Measurements from ENCODE around the gene MGAT5. TPM values are rescaled to one million over a fixed set of nuclear protein-coding genes. Genes with fewer than 3 reads are reported as not detected.

The MGAT5 gene
- total RNA-seq, 1 experiment from 2014 or later: 34.0 TPM

DNA sequence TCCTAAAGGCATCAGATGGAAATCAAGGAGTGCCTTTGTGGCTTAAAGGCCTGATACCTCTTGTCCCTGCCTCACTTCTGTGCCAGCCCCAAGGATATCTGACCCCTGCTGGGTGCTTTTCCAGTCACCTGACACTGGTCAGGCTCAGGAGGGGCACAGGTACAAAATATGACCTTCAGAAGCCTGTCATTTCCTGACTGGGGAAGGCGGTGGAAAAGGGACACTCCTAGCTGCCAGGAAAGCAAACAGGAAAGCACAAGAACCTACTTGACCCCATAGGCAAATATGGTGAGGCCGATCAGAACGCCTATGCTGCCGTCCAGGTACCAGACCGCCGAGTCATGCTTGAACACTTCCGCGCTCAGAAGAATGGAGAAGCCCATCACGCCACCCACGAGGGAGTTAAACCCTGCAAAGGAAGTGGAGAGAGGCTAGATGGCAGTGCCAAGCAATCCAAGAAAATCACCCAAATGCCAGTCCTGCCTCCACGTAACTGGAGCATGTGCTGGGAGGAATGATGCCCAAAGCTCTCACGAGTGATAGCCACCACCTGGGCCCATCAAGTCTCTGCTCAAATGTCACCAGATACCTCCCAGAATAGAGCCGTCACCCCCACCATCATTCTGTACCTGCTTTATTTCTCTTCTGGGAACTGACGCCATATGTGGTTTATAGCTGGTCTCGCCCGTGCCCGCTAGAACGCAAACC is 204.0 kb downstream of the MGAT5 start:
- Histone ChIP-seq H3K4me1 (ENCODE audit: control insufficient read depth in 1 of 2, insufficient read depth in 2 of 2, low read length in 2 of 2) (no peaks in the 10 kb centered on the region), H3K4me3 (replicated peaks in 1 of 2; ENCODE audit: low read depth in 1 of 2, low read length in 2 of 2) (no peak overlapping the region), H3K9me2 (ENCODE audit: insufficient read depth) (no peaks in the 10 kb centered on the region), H3K27ac (ENCODE audit: low read depth, low read length) (no peak overlapping the region), H4K20me1 (ENCODE audit: insufficient read depth) (no peaks in the 10 kb centered on the region), H3K79me2 (ENCODE audit: insufficient read depth, low read length) (no peaks in the 10 kb centered on the region), H3K36me3 (ENCODE audit: control insufficient read depth in 1 of 2, insufficient read depth in 2 of 2, low read length in 2 of 2) (no peaks in the 10 kb centered on the region), H3K9me3 (ENCODE audit: control insufficient read depth in 1 of 2, insufficient read depth in 1 of 2, low read depth in 1 of 2, low read length in 2 of 2) (no peaks in the 10 kb centered on the region), H3K27me3 (ENCODE audit: insufficient read depth, low read length) (no peaks in the 10 kb centered on the region), H3K9ac (ENCODE audit: low read length) (no peak overlapping the region), H3K4me2 (ENCODE audit: low read length) (no peak overlapping the region), H2AFZ (ENCODE audit: low read depth, low read length, poor library complexity, severe bottlenecking) (no peak overlapping the region)
- POLR2A ChIA-PET: no interaction called here
- RAD21 ChIA-PET (ENCODE audit: low non-redundant PET in 1 of 2, low total read pairs in 2 of 2, uncharacterized antibody in 2 of 2, unreplicated experiment in 2 of 2): no interaction called here
- no TSS peak for BruUV-seq (replicated peaks)
- no peak for TF ChIP-seq SP1 (IDR thresholded peaks at IDR 0.05; ENCODE audit: low read depth)
- no peak for TF ChIP-seq EZH2phosphoT487 (IDR thresholded peaks at IDR 0.05; ENCODE audit: borderline replicate concordance)
- TF ChIP-seq, protein P1, sequence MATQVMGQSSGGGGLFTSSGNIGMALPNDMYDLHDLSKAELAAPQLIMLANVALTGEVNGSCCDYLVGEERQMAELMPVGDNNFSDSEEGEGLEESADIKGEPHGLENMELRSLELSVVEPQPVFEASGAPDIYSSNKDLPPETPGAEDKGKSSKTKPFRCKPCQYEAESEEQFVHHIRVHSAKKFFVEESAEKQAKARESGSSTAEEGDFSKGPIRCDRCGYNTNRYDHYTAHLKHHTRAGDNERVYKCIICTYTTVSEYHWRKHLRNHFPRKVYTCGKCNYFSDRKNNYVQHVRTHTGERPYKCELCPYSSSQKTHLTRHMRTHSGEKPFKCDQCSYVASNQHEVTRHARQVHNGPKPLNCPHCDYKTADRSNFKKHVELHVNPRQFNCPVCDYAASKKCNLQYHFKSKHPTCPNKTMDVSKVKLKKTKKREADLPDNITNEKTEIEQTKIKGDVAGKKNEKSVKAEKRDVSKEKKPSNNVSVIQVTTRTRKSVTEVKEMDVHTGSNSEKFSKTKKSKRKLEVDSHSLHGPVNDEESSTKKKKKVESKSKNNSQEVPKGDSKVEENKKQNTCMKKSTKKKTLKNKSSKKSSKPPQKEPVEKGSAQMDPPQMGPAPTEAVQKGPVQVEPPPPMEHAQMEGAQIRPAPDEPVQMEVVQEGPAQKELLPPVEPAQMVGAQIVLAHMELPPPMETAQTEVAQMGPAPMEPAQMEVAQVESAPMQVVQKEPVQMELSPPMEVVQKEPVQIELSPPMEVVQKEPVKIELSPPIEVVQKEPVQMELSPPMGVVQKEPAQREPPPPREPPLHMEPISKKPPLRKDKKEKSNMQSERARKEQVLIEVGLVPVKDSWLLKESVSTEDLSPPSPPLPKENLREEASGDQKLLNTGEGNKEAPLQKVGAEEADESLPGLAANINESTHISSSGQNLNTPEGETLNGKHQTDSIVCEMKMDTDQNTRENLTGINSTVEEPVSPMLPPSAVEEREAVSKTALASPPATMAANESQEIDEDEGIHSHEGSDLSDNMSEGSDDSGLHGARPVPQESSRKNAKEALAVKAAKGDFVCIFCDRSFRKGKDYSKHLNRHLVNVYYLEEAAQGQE (IDR thresholded peaks at IDR 0.05; ENCODE audit: low read depth): no peak
- TF ChIP-seq TCF7L2 (IDR thresholded peaks at IDR 0.05; ENCODE audit: borderline replicate concordance, extremely low read depth, insufficient read depth, insufficient read length): no peak
- intact Hi-C loops (cut with micrococcal nuclease): no loop called here
- CTCF ChIA-PET: no interaction called here
- no peak for DNase-seq (ENCODE audit: low read depth, low spot score)
- ATAC-seq: no peak

DNA sequence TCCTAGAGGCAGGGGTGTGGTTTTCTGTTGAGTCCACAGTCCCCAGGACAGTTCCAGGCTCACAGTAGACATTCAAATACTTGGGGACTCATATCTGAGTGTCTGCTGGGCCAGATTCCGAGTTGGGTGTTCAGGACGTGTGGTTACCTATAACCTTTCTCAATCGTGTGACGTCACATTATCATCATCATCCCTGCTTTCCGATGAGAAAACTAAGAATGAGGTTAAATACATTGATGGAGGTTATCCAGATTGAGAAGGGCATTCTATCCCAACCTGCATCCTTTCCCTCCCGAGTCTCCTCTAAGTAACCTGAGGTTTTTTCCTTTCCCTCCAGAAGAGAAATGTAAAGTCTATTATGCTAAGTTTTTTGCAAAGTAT is 204.6 kb downstream of the MGAT5 start:
- H3K4me2 ChIP-seq (ENCODE audit: low read length): no peak overlapping the region
- H3K9me3 ChIP-seq (ENCODE audit: control insufficient read depth in 1 of 2, insufficient read depth in 1 of 2, low read depth in 1 of 2, low read length in 2 of 2): no peaks in the 10 kb centered on the region
- no peak overlapping the region for H2AFZ ChIP-seq (ENCODE audit: low read depth, low read length, poor library complexity, severe bottlenecking)
- CTCF ChIA-PET: no interaction called here
- H3K27me3 ChIP-seq (ENCODE audit: insufficient read depth, low read length): no peaks in the 10 kb centered on the region
- no peaks in the 10 kb centered on the region for H3K4me1 ChIP-seq (ENCODE audit: control insufficient read depth in 1 of 2, insufficient read depth in 2 of 2, low read length in 2 of 2)
- BruUV-seq (replicated peaks): no TSS peak
- no peaks in the 10 kb centered on the region for H3K36me3 ChIP-seq (ENCODE audit: control insufficient read depth in 1 of 2, insufficient read depth in 2 of 2, low read length in 2 of 2)
- H3K9me2 ChIP-seq (ENCODE audit: insufficient read depth): no peaks in the 10 kb centered on the region
- RAD21 ChIA-PET (ENCODE audit: low non-redundant PET in 1 of 2, low total read pairs in 2 of 2, uncharacterized antibody in 2 of 2, unreplicated experiment in 2 of 2): no interaction called here
- H3K9ac ChIP-seq (ENCODE audit: low read length): no peak overlapping the region
- no peaks in the 10 kb centered on the region for H3K79me2 ChIP-seq (ENCODE audit: insufficient read depth, low read length)
- H3K27ac ChIP-seq (ENCODE audit: low read depth, low read length): no peak overlapping the region
- no peak for DNase-seq (ENCODE audit: low read depth, low spot score)
- no peak for ATAC-seq
- no peak overlapping the region for H3K4me3 ChIP-seq (replicated peaks in 1 of 2; ENCODE audit: low read depth in 1 of 2, low read length in 2 of 2)
- POLR2A ChIA-PET: interaction anchor here (0.6 kb wide), 1 partner anchor 572 kb away, joined by 4 read pairs; no protein-coding TSS in a partner anchor
- intact Hi-C loops (cut with micrococcal nuclease): no loop called here
- H4K20me1 ChIP-seq (ENCODE audit: insufficient read depth): no peaks in the 10 kb centered on the region
- TF ChIP-seq ZFX (IDR thresholded peaks at IDR 0.05): no peak
- TF ChIP-seq, protein P2, sequence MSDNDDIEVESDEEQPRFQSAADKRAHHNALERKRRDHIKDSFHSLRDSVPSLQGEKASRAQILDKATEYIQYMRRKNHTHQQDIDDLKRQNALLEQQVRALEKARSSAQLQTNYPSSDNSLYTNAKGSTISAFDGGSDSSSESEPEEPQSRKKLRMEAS (IDR thresholded peaks at IDR 0.05): no peak
- TF ChIP-seq CEBPB (IDR thresholded peaks at IDR 0.05; ENCODE audit: low read depth): no peak
- no peak for TF ChIP-seq TCF7L2 (IDR thresholded peaks at IDR 0.05; ENCODE audit: borderline replicate concordance, extremely low read depth, insufficient read depth, insufficient read length)
- TF ChIP-seq, protein P3, sequence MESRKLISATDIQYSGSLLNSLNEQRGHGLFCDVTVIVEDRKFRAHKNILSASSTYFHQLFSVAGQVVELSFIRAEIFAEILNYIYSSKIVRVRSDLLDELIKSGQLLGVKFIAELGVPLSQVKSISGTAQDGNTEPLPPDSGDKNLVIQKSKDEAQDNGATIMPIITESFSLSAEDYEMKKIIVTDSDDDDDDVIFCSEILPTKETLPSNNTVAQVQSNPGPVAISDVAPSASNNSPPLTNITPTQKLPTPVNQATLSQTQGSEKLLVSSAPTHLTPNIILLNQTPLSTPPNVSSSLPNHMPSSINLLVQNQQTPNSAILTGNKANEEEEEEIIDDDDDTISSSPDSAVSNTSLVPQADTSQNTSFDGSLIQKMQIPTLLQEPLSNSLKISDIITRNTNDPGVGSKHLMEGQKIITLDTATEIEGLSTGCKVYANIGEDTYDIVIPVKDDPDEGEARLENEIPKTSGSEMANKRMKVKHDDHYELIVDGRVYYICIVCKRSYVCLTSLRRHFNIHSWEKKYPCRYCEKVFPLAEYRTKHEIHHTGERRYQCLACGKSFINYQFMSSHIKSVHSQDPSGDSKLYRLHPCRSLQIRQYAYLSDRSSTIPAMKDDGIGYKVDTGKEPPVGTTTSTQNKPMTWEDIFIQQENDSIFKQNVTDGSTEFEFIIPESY (IDR thresholded peaks at IDR 0.05; ENCODE audit: extremely low read depth, insufficient replicate concordance, low read length): no peak
- TF ChIP-seq, protein P4, sequence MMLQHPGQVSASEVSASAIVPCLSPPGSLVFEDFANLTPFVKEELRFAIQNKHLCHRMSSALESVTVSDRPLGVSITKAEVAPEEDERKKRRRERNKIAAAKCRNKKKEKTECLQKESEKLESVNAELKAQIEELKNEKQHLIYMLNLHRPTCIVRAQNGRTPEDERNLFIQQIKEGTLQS (IDR thresholded peaks at IDR 0.05): no peak
- TF ChIP-seq ZNF274 (IDR thresholded peaks at IDR 0.05; ENCODE audit: low read depth, low read length): no peak
- no peak for TF ChIP-seq YY1 (IDR thresholded peaks at IDR 0.05; ENCODE audit: extremely low read depth, insufficient replicate concordance, low read depth, low read length)
- TF ChIP-seq SRF (IDR thresholded peaks at IDR 0.05; ENCODE audit: low read depth): no peak
- TF ChIP-seq JUND (IDR thresholded peaks at IDR 0.05): no peak

All from HCT116 (cell line).